Stimulated activated CD8-positive, alpha-beta memory T cell treated with anti-CD3 and anti-CD28 coated beads, Interleukin-15, amount 100 ng/mL, for 24 hours (primary cell): ENCODE measurements around the gene TECR.

Source experiments
- DNase-seq: peaks from one replicate; pipeline ENCODE4 v3.0.0-alpha.2; 2020; ENCODE audit warnings: low read depth

The TECR gene

GRCh38 chr19:14510311-14511228 is 18.8 kb upstream of the TECR start:
- no peak for DNase-seq

DNA sequence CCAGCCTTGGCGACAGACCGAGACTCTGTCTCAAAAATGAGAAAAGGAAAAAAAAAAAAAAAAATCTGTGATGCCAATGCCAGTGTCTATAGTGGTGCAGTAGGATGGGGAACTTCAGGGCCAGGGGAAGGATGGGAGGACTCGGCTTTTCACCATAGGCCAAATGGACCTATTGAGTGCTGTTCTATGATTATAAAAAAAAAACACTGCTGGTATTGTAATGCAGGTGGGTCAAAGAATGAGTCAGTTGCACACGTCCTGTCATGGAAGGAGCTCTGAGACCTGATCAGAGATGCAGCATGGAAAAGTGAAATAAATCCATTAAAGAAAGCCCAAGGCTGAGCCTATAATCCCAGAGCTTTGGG is 18.2 kb upstream of the TECR start:
- no peak for DNase-seq

DNA sequence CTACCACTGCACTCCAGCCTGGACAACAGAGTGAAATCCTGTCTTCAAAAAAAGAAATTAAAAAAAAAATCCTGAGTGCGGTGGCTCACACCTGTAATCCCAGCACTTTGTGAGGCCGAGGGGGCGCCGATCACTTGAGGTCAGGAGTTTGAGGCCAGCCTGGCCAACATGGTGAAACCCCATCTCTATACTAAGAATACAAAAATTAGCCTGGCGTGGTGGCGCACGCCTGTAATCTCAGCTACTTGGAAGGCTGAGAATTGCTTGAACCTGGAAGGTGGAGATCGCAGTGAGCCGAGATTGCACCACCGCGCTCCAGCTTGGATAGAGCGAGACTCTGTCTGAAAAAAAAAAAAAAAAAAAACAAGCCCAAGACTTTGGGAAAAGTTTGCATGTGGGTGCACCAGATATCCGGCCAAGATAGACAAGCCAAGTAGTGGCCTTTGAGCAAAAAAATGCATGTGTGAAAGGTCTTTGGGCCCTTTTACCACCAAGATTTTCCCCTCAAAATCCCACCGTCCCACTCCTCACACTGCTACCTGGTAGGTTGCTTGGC is 16.9 kb upstream of the TECR start:
- no peak for DNase-seq

DNA sequence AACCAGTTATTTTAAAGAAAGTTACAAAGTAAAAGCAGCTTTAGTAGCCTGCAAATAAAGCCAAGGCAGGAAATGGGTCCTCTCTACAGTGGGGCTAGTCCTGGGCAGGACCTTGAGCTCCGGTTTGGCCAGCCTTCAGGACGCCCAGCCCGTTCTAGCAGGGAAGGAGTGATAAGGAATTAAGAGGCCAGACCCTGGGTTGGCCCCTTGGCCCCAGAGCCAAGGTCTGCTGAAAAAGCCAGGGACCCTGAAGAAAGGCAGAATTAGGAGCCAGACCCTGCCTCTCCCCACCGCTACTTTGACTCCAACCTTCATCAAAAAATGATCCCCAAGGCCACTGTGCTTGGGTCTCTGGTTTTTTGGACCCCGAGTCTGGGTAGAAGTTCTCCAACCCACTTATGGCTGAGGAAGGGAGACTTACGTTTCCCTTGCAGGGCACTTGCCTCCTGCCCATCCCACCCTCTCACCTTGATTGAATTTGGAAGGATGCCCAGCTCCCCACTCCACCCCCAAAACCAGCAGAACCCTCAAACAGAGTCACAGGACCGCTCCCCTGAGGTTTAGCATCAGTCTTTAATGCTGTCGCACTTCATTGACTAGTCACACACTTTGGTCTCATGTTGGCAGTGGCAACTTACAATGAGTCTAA is 15.1 kb upstream of the TECR start:
- DNase-seq, result no peak

- DNase-seq, result no peak
These were observed 13.8 kb upstream of the TECR start for GRCh38 chr19:14515501-14516047.

DNA sequence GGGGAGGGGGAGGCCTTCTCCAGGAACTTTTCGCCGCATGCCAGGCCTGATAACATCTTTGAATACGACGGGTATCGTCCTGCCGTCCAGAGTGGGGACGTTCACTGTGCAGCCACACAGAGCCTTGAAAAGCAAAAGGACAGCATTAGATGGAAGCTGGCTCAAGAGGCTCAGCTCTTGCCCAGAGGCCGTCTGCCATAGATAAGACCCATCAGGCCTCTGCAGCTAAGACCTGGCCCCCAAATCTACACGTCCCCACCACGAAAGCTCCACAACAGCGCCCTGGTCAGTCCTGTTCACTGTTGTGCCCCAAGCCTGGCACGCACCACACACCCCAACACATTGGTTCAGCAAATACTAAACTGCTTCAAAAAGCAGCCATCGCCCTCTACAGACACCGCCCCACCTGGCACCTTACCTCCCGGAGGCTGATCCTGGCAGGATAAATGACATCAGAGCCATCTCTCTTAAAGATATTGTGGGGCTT is 13.3 kb upstream of the TECR start:
- no peak for DNase-seq

- no peak for DNase-seq
These were observed 12.5 kb upstream of the TECR start for GRCh38 chr19:14516746-14517438.

GRCh38 chr19:14517446-14517839 is 12.0 kb upstream of the TECR start:
- DNase-seq, result no peak

DNA sequence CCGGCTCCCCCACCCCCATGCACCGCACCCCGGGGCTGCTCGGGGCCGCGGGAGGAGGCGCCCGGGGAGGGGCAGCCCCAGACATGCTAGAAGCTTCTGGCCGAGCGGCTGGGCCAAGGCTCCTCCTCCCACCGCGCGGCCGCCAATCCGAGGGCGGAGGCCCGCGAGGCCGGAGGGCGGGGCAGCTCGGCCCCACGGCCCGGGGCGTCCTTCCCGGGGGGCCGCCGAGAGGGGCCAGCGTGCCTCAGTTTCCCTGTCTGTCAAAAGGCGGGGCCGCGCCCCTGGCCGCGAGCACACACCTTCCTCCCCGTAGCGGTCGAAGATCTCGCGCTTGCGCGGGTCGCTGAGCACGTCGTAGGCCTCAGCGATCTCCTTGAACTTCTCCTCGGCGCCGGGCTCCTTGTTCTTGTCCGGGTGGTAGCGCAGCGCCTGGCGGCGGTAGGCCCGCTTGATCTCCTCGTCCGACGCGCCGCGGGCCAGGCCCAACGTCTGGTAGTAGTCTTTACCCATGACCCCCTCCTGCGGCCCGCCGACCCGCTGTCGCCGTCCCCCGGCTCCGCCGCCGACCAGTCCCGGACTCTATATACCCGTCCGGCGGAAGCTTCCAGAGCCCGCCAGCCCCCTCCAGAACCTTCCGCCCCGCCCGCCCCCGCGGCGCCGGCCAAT is 11.4 kb upstream of the TECR start, which contains the start of gene DNAJB1:
Gene DNAJB1 (minus strand): TSS at position 558 of the 666 bp plus-strand sequence. CDS start 48 bp downstream, at position 510.
- no peak for DNase-seq

DNA sequence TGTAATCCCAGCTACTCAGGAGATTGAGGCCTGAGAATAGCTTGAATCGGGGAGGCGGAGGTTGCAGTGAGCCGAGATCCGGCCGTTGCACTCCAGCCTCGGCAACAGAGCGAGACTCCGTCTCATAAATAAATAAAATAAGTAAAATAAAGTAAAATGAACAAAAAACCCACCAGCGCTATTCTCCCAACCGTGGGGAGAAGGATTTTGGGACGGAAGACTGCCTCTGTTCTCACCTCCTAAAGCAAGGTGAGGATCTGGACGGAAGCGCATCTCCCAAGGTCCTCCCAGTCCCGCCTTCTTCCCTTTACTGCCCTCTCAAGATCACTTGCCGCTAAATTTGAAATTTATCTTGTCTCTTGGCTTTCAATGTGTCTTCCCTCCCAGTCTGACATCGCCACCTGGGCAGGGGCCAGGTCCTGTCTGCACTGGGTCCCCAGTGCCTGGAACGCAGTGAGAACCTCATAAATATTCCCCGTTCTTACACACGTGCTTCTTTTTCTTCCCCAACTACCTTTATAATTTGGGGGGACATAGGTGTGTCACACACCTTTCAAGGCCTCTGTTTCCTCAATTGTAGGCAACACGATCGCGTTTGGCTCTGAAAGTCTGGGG is 10.0 kb upstream of the TECR start:
- no peak for DNase-seq

DNA sequence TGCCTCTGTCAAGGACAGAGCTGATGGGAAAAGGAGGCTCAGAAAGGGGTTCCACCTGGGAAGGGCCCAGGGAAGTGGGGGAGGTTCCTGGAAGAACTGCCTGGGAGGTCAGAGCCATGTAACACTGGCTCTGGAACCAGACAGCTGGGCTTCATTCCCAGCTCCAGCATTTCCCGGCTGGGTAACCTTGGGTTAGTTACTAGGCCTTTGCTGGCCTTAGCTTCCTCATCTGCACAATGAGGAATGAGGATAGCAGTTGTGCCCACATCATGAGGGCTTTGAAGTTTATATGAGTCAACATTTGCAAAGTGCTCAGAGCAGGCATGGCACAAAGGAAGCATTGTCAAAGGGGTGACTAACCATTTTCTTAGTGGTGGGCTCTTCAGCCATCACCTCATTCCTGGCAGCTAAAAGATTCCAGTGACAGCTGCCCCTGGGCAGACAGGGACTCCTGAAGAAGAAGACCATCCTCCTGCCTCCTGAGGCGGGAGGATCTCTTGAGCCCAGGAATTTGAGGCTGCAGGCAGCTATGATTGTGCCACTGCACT is 9.5 kb upstream of the TECR start:
- no peak for DNase-seq

DNA sequence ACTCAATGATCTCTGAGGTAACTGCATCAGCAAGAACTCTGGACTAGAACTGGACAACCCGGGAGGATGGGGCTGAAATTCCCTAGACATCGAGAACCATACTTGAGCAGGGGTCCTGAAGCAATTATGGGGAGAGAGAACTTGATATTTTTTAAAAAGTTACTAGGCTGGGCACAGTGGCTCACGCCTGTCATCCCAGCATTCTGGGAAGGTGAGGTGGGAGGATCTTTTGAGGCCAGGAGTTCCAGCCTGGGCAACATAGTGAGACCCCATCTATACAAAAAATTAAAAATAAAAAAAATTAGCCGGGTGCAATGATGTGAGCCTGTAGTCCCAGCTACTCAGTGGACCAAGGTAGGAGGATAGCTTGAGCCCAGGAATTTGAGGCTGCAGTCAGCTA is 8.9 kb upstream of the TECR start:
- no peak for DNase-seq

DNA sequence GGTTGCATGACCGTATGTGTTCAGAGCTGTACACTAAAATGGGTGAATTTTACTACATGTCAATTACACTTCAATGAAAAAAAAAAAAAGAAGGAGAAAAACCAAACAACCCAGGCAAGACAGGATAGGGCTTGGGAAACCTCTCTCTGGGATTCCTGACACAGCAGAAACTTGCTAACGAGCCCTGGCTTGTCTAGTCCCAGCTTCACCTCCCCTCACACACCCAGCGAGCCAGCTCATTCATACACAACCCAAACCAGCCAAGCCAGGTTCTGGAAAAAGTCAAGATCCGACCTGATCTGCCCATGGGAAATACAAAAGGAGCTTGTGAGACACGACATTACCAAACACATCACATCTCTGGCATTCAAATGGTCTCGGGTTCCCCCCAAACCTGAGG is 3.7 kb upstream of the TECR start:
- DNase-seq, result no peak

- no peak for DNase-seq
These were observed 3.0 kb upstream of the TECR start for GRCh38 chr19:14526423-14526822.

DNA sequence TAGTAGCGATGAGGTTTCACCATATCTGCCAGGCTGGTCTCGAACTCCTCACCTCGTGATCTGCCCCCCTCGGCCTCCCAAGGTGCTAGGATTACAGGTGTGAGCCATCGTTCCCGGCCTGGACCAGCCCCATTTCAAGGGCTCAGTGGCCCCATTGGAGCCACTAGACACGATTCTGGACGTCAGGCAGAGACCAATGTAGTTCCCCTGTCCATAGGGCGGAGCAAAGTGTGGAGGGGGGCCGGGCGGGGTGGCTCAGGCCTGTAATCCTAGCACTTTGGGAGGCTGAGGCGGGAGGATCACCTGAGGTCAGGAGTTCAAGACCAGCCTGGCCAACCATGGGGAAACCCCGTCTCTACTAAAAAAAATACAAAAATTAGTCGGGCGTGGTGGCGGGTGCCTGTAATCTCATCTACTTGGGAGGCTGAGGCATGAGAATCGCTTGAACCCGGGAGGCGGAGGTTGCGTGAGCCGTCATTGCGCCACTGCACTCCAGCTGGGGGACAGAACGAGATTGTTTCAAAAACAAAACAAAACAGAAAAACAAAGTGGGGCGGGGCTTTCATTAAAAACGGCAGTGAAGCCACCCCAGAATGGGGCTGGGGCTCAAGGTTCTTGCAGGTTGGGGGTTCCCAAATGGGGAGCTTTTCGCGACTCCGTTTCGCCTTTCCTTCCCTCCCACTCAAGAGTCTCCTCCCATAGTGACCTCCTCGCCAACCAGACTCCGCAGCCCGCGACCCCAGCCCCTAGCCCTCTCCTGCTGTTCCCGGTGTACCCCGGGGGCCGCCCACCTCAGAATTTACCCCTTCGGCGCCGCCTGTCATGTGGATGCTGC is 758 bp upstream of the TECR start:
- no peak for DNase-seq

DNA sequence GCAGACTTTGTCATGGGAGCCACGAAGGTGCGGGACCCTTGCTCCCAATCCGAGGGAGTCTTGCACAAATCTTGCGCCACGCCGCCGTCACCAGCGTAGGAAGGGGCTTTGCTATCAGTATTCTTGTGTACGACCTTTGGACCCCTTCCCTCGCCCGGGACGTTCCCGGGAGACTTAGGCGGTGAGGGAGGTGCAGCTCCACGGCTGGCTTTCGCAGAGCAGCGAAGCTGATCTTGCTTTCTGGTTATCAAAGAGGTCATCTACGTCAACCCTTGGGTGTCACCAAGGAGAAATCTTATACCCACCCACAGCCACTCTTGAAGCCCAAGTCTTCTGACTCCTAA is 583 bp downstream of the TECR start:
- no peak for DNase-seq

GRCh38 chr19:14530506-14530905 is 1.1 kb downstream of the TECR start:
- no peak for DNase-seq

- DNase-seq, result no peak
These were observed 4.1 kb downstream of the TECR start for GRCh38 chr19:14533450-14533849.

GRCh38 chr19:14536926-14537692 is 7.7 kb downstream of the TECR start:
- DNase-seq, result no peak
